HepG2 (cell line): ENCODE measurements around the gene PRKN. TPM values are rescaled to one million over a fixed set of nuclear protein-coding genes. Genes with fewer than 3 reads are reported as not detected.

Experiments used
- ATAC-seq: fragments of 200-7000 bp; cut with Tn5 transposase; 3 replicates; pipeline ENCODE4 v1.9.1; 2020; ENCODE audit warnings: mild to moderate bottlenecking, moderate library complexity
- BruUV-seq: library from RNA; stranded (reverse); fragments of 400-500 nt; replicated peaks from 2 replicates; lab custom pipeline; 2021; lab: Mats Ljungman, UMichigan
- CTCF ChIA-PET: fragments of 300-600 bp; formaldehyde crosslinking; extraction: SDS; loops from one replicate; lab custom pipeline; 2021; ENCODE audit warnings: low total read pairs, inconsistent platforms, low intra/inter-chr PET ratio; lab: Yijun Ruan, JAX
- POLR2A ChIA-PET: fragments of 350-600 bp; sonication (Branson Sonifier 250); formaldehyde crosslinking; loops from one replicate; lab custom pipeline; 2020; ENCODE audit warnings: antibody characterized with exemption, inconsistent platforms; lab: Yijun Ruan, JAX
- DNase-seq: peaks from one replicate; pipeline ENCODE4 v3.0.0-alpha.2; 2015; ENCODE audit warnings: low spot score
- FAIRE-seq: peaks from 3 replicates; lab custom pipeline; 2011; peaks lifted over from hg19 to GRCh38; lab: Jason Lieb, UNC
- H2AFZ ChIP-seq: one replicate; pipeline ENCODE4 v1.6.1; 2011; ENCODE audit warnings: low read length, inconsistent platforms
- H3K27ac ChIP-seq: fragments of 300-600 bp; 3 replicates; pipeline ENCODE4 v1.8.0; 2011; ENCODE audit warnings: mixed run types, mild to moderate bottlenecking, mixed read lengths, low read length, inconsistent platforms; ENCODE audit not compliant: insufficient read depth; ENCODE audit errors: extremely low read length
- H3K27me3 ChIP-seq, 2 experiments: fragments of 200-600 bp in 1 of 2; 2 replicates in 1 of 2; 3 replicates in 1 of 2; pipeline versions ENCODE4 v1.6.0 to v1.8.0; 2011; ENCODE audit warnings: low read length in 2 of 2, mild to moderate bottlenecking in 2 of 2, moderate library complexity in 2 of 2, inconsistent platforms in 1 of 2; ENCODE audit not compliant: insufficient read depth in 2 of 2, control insufficient read depth in 1 of 2
- H3K36me3 ChIP-seq, 2 experiments: fragments of 200-600 bp in 1 of 2; replicated peaks in 1 of 2; 2 replicates in 1 of 2; 3 replicates in 1 of 2; pipeline versions ENCODE4 v1.5.1 to v1.8.0; 2011; ENCODE audit warnings: low read length in 2 of 2, inconsistent platforms in 1 of 2; ENCODE audit not compliant: insufficient read depth in 2 of 2, control insufficient read depth in 1 of 2
- H3K4me1 ChIP-seq: 2 replicates; pipeline ENCODE4 v1.5.1; 2012; ENCODE audit warnings: low read length, inconsistent platforms; ENCODE audit not compliant: insufficient read depth
- H3K4me2 ChIP-seq: 2 replicates; pipeline ENCODE4 v1.6.0; 2011; ENCODE audit warnings: low read depth, low read length, inconsistent platforms
- H3K4me3 ChIP-seq, 3 experiments: fragments of 200-600 bp in 1 of 3; sonication (generic), shearing (Covaris generic) in 1 of 3; replicated peaks in 1 of 3; 2 replicates each; pipeline ENCODE4 v1.5.1; 2011 to 2016; ENCODE audit warnings: low read length in 3 of 3, inconsistent platforms in 2 of 3, low read depth in 2 of 3, mild to moderate bottlenecking in 2 of 3, control low read depth in 1 of 3, mixed read lengths in 1 of 3; ENCODE audit not compliant: insufficient read depth in 1 of 3
- H3K79me2 ChIP-seq: one replicate; pipeline ENCODE4 v1.6.1; 2011; ENCODE audit warnings: low read length, inconsistent platforms; ENCODE audit not compliant: insufficient read depth
- H3K9ac ChIP-seq: 2 replicates; pipeline ENCODE4 v1.6.0; 2011; ENCODE audit warnings: mild to moderate bottlenecking, low read depth, low read length, inconsistent platforms; ENCODE audit not compliant: insufficient read depth
- H3K9me3 ChIP-seq: 2 replicates; pipeline ENCODE4 v1.5.1; 2012; ENCODE audit warnings: mild to moderate bottlenecking, low read length
- H4K20me1 ChIP-seq: 2 replicates; pipeline ENCODE4 v1.6.0; 2011; ENCODE audit warnings: inconsistent platforms, mild to moderate bottlenecking, low read length, moderate library complexity; ENCODE audit not compliant: insufficient read depth
- CEBPZ ChIP-seq: IDR thresholded peaks from 2 replicates; pipeline ENCODE4 v1.6.1; 2012; ENCODE audit warnings: low read length, improper control_type of control experiment
- CHD4 ChIP-seq: fragments of 200-600 bp; sonication (generic); IDR thresholded peaks from 2 replicates; pipeline ENCODE4 v1.7.0; 2017; ENCODE audit warnings: mild to moderate bottlenecking, low read length, borderline replicate concordance
- IRX3 ChIP-seq: sonication (generic); formaldehyde crosslinking; IDR thresholded peaks from 2 replicates; pipeline ENCODE4 v1.8.1; 2023; ENCODE audit warnings: mild to moderate bottlenecking, low read depth, missing genetic modification reagents, borderline replicate concordance
- MED1 ChIP-seq: sonication (generic); formaldehyde crosslinking; IDR thresholded peaks from 2 replicates; pipeline ENCODE4 v1.4.0; 2020; ENCODE audit warnings: missing genetic modification reagents
- NFYC ChIP-seq: IDR thresholded peaks from 2 replicates; pipeline ENCODE4 v1.6.1; 2016; ENCODE audit warnings: missing genetic modification reagents, missing compliant biosample characterization
- PAF1 ChIP-seq: IDR thresholded peaks from 2 replicates; pipeline ENCODE4 v1.6.1; 2016; ENCODE audit warnings: missing genetic modification reagents, missing compliant biosample characterization
- SALL2 ChIP-seq: sonication (generic); formaldehyde crosslinking; IDR thresholded peaks from 2 replicates; pipeline ENCODE4 v1.8.1; 2023; ENCODE audit warnings: mild to moderate bottlenecking, missing genetic modification reagents, inconsistent platforms
- THAP9 ChIP-seq: sonication (generic); formaldehyde crosslinking; IDR thresholded peaks from 2 replicates; pipeline ENCODE4; 2020; ENCODE audit warnings: missing genetic modification reagents, mild to moderate bottlenecking, borderline replicate concordance
- ZGPAT ChIP-seq: IDR thresholded peaks from 2 replicates; pipeline ENCODE4 v1.6.1; 2016; ENCODE audit warnings: mild to moderate bottlenecking
- ZNF644 ChIP-seq: IDR thresholded peaks from 2 replicates; pipeline ENCODE4 v1.6.1; 2016; ENCODE audit warnings: low read depth
- ZNF737 ChIP-seq: sonication (generic); formaldehyde crosslinking; IDR thresholded peaks from 2 replicates; pipeline ENCODE4 v1.5.0; 2020; ENCODE audit warnings: missing genetic modification reagents, mild to moderate bottlenecking, borderline replicate concordance
- WGBS: methylation state at CpG from one replicate; pipeline ENCODE4 v1.1.6; 2017; ENCODE audit warnings: low lambda C conversion rate; 5-methylcytosine and 5-hydroxymethylcytosine counted together
- in situ Hi-C: cut with HindIII; loops from 2 replicates; pipeline ENCODE4 v1.10.0; 2017; ENCODE audit warnings: low pct_unique_long_range_greater_than_20kb; ENCODE audit not compliant: extremely low pct_ligation_motif_present
- intact Hi-C: fragments of 100-400 bp; cut with micrococcal nuclease; formaldehyde crosslinking; loops from one replicate; pipeline ENCODE4 v1.10.0; 2022; ENCODE audit not compliant: unreplicated experiment
- polyA plus RNA-seq, 8 experiments: library from polyadenylated mRNA; depleted of rRNA in 3 of 8; stranded (reverse) in 7 of 8; unstranded in 1 of 8; fragments of >200 nt; fragmentation: Illumina TruSeq in 4 of 8; extraction: Trizol in 4 of 8; gene quantifications; 2 replicates each; pipeline versions ENCODE4 v1.2.1 to v1.2.3, GENCODE V29; 2011 to 2016; ENCODE audit warnings: low read depth in 4 of 8, missing spikeins in 1 of 8, mixed read lengths in 1 of 8; ENCODE audit not compliant: insufficient read depth in 1 of 8
- total RNA-seq, 5 experiments: library from RNA; depleted of rRNA; stranded (reverse); fragments of >200 nt; fragmentation: Illumina TruSeq; extraction: Trizol; gene quantifications; 2 replicates each; pipeline ENCODE4 v1.2.3, GENCODE V29; 2016; ENCODE audit warnings: low read depth in 1 of 5
- TF ChIP-seq, protein P1 (sequence below): sonication (generic); formaldehyde crosslinking; IDR thresholded peaks from 2 replicates; pipeline ENCODE4 v1.8.1; 2022; ENCODE audit warnings: low read depth, mild to moderate bottlenecking, missing genetic modification reagents
- TF ChIP-seq, protein P2 (sequence below): IDR thresholded peaks from 2 replicates; pipeline ENCODE4 v1.6.1; 2012; ENCODE audit warnings: inconsistent platforms

PRKN gene
- total and polyA plus RNA-seq, 2 of the 13 experiments (the other 11 are each of a cell fraction or from before 2014, with no cell fraction given) = 0.31 to 0.44 TPM

DNA sequence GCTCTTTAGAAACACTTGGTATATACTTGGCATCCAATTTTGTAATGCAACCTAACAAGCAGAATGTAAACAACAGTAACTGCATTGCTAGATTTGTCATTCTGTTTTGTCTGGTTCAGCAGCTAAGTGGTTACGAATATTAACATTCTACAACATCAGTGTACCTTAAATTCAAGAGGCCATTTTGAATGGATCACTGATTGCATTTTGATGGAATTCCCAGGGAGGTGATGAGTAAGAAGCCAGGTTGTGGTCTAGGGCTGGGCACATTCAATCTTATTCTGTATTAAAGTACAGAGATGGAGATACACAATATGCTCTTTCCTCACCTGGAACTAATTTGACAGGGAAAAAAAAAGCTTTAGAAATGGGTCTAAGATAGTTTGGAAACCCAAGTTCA is 483.5 kb downstream of the PRKN start (continued):
- no peak for TF ChIP-seq THAP9 (CRISPR knock-in tag)
- no peak for TF ChIP-seq IRX3 (CRISPR knock-in tag)
- TF ChIP-seq CEBPZ = no peak
- TF ChIP-seq ZNF644 (CRISPR knock-in tag) = no peak

DNA sequence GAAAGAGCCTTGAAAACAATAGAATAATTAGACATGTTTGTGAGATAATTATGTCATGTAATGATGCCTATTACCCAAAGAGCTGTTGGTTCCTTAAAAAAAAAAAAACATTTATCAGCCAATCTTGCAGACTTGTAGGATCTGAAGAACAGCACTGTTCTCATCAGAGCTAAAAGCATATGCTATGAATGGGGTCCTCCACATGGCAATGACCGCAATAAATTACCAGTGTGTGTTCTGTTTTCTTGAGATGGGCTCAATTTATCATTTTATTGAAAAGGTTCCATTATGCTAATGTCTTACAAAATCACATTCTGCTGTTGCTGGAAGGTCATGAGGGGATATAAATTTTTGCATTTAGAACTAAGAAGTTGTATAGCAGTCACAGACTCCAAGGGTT is 484.7 kb downstream of the PRKN start:
- in situ Hi-C loops = no loop called here
- no peaks in the 10 kb centered on the region for H4K20me1 ChIP-seq
- no peaks in the 10 kb centered on the region for H3K9me3 ChIP-seq
- no peak overlapping the region for H3K27ac ChIP-seq
- no peak for ATAC-seq
- 61% methylated on average over 1 of the region's 1 CpG for WGBS
- no TSS peak for BruUV-seq
- DNase-seq = no peak
- no peaks in the 10 kb centered on the region for H3K36me3 ChIP-seq
- intact Hi-C loops = no loop called here
- H3K27me3 ChIP-seq = no peaks in the 10 kb centered on the region
- no peak for FAIRE-seq
- H3K4me3 ChIP-seq = no peak overlapping the region
- no peak overlapping the region for H2AFZ ChIP-seq
- CTCF ChIA-PET = no interaction called here
- POLR2A ChIA-PET = no interaction called here
- H3K79me2 ChIP-seq = no peaks in the 10 kb centered on the region
- no peak overlapping the region for H3K4me2 ChIP-seq
- no peak overlapping the region for H3K9ac ChIP-seq
- H3K4me1 ChIP-seq = peaks cover 6% of the 10 kb centered on the region; the same call in 1 of the 2 replicates
- TF ChIP-seq CHD4 = no peak
- TF ChIP-seq ZGPAT (CRISPR knock-in tag) = no peak
- TF ChIP-seq MED1 (CRISPR knock-in tag) = no peak
- no peak for TF ChIP-seq PAF1
- no peak for TF ChIP-seq NFYC (CRISPR knock-in tag)
- no peak for TF ChIP-seq ZNF737 (CRISPR knock-in tag)
- TF ChIP-seq, protein P1, sequence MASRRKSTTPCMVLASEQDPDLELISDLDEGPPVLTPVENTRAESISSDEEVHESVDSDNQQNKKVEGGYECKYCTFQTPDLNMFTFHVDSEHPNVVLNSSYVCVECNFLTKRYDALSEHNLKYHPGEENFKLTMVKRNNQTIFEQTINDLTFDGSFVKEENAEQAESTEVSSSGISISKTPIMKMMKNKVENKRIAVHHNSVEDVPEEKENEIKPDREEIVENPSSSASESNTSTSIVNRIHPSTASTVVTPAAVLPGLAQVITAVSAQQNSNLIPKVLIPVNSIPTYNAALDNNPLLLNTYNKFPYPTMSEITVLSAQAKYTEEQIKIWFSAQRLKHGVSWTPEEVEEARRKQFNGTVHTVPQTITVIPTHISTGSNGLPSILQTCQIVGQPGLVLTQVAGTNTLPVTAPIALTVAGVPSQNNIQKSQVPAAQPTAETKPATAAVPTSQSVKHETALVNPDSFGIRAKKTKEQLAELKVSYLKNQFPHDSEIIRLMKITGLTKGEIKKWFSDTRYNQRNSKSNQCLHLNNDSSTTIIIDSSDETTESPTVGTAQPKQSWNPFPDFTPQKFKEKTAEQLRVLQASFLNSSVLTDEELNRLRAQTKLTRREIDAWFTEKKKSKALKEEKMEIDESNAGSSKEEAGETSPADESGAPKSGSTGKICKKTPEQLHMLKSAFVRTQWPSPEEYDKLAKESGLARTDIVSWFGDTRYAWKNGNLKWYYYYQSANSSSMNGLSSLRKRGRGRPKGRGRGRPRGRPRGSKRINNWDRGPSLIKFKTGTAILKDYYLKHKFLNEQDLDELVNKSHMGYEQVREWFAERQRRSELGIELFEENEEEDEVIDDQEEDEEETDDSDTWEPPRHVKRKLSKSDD (CRISPR knock-in tag) = no peak
- no peak for TF ChIP-seq SALL2 (CRISPR knock-in tag)
- TF ChIP-seq, protein P2, sequence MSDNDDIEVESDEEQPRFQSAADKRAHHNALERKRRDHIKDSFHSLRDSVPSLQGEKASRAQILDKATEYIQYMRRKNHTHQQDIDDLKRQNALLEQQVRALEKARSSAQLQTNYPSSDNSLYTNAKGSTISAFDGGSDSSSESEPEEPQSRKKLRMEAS = no peak
